HepG2 (cell line): ENCODE results near the gene PDLIM4. TPM values are rescaled to one million over a fixed set of nuclear protein-coding genes. Genes with fewer than 3 reads are reported as not detected.

Experiments
- ATF7-NPFF ChIP-seq: sonication (generic); formaldehyde crosslinking; IDR thresholded peaks from 2 replicates; pipeline ENCODE4 v1.8.1; 2023; ENCODE audit warnings: mild to moderate bottlenecking, low read depth, missing genetic modification reagents, moderate library complexity
- BHLHE40 ChIP-seq: IDR thresholded peaks from 2 replicates; pipeline ENCODE4 v1.6.1; 2011; ENCODE audit warnings: low read length, improper control_type of control experiment
- CAMTA2 ChIP-seq: sonication (generic); formaldehyde crosslinking; IDR thresholded peaks from 2 replicates; pipeline ENCODE4 v1.4.0; 2020; ENCODE audit warnings: mild to moderate bottlenecking, missing genetic modification reagents, borderline replicate concordance
- FOXA1 ChIP-seq, 2 experiments: fragments of 450-650 bp in 1 of 2; sonication (generic) in 1 of 2; formaldehyde crosslinking in 1 of 2; IDR thresholded peaks; 2 replicates each; pipeline versions ENCODE4 v1.4.0 to v1.6.1; 2016 to 2020; ENCODE audit warnings: missing genetic modification reagents in 1 of 2
- FOXK2 ChIP-seq: fragments of 450-650 bp; IDR thresholded peaks from 2 replicates; pipeline ENCODE4 v1.6.1; 2016
- GMEB2 ChIP-seq: IDR thresholded peaks from 2 replicates; pipeline ENCODE4 v1.6.1; 2016; ENCODE audit warnings: missing biosample characterization, missing genetic modification reagents, low read depth
- HDAC6 ChIP-seq: fragments of 200-600 bp; sonication (generic); IDR thresholded peaks from 2 replicates; pipeline ENCODE4 v1.7.0; 2017; ENCODE audit warnings: mild to moderate bottlenecking, antibody characterized with exemption, low read length, low read depth
- MAFF ChIP-seq: IDR thresholded peaks from 2 replicates; pipeline ENCODE4 v1.6.1; 2011; ENCODE audit warnings: low read depth, low read length, improper control_type of control experiment
- NR2C2 ChIP-seq: sonication (generic); formaldehyde crosslinking; IDR thresholded peaks from 2 replicates; pipeline ENCODE4 v1.4.0; 2020; ENCODE audit warnings: missing genetic modification reagents, mild to moderate bottlenecking, moderate library complexity, borderline replicate concordance
- PHB2 ChIP-seq: fragments of 450-650 bp; IDR thresholded peaks from 2 replicates; pipeline ENCODE4 v1.6.1; 2018; ENCODE audit not compliant: partially characterized antibody
- POGK ChIP-seq: sonication (generic); formaldehyde crosslinking; conservative IDR thresholded peaks from 2 replicates; pipeline ENCODE4 v1.8.0; 2022; ENCODE audit warnings: mild to moderate bottlenecking, moderate library complexity, missing genetic modification reagents
- RARG ChIP-seq: sonication (generic); formaldehyde crosslinking; IDR thresholded peaks from 2 replicates; pipeline ENCODE4 v1.4.0; 2020; ENCODE audit warnings: low read depth, mild to moderate bottlenecking, missing genetic modification reagents
- TBX2 ChIP-seq: sonication (generic); formaldehyde crosslinking; IDR thresholded peaks from 2 replicates; pipeline ENCODE4 v1.5.0; 2020; ENCODE audit warnings: missing genetic modification reagents, mild to moderate bottlenecking, borderline replicate concordance
- ZFY ChIP-seq: sonication (generic); formaldehyde crosslinking; IDR thresholded peaks from 2 replicates; pipeline ENCODE4 v1.4.0; 2020; ENCODE audit warnings: missing genetic modification reagents
- ZNF12 ChIP-seq: sonication (generic); formaldehyde crosslinking; IDR thresholded peaks from 2 replicates; pipeline ENCODE4 v1.5.0; 2020; ENCODE audit warnings: missing genetic modification reagents
- ZNF142 ChIP-seq: sonication (generic); formaldehyde crosslinking; IDR thresholded peaks from 2 replicates; pipeline ENCODE4 v1.4.0; 2020; ENCODE audit warnings: missing genetic modification reagents
- ZNF232 ChIP-seq: sonication (generic); formaldehyde crosslinking; IDR thresholded peaks from 2 replicates; pipeline ENCODE4 v1.4.0; 2020; ENCODE audit warnings: missing genetic modification reagents, borderline replicate concordance
- ZNF253 ChIP-seq: sonication (generic); formaldehyde crosslinking; IDR thresholded peaks from 2 replicates; pipeline ENCODE4 v1.8.0; 2022; ENCODE audit warnings: mild to moderate bottlenecking, missing genetic modification reagents, borderline replicate concordance
- ZNF33B ChIP-seq: sonication (generic); formaldehyde crosslinking; IDR thresholded peaks from 2 replicates; pipeline ENCODE4 v1.5.1; 2020; ENCODE audit warnings: mild to moderate bottlenecking, missing genetic modification reagents
- ZNF44 ChIP-seq: sonication (generic); formaldehyde crosslinking; IDR thresholded peaks from 2 replicates; pipeline ENCODE4 v1.5.1; 2020; ENCODE audit warnings: mild to moderate bottlenecking, missing genetic modification reagents
- ZNF678 ChIP-seq: sonication (generic); formaldehyde crosslinking; IDR thresholded peaks from 2 replicates; pipeline ENCODE4 v1.4.0; 2020; ENCODE audit warnings: mild to moderate bottlenecking, missing genetic modification reagents
- polyA plus RNA-seq, 8 experiments: library from polyadenylated mRNA; depleted of rRNA in 3 of 8; stranded (reverse) in 7 of 8; unstranded in 1 of 8; fragments of >200 nt; fragmentation: Illumina TruSeq in 4 of 8; extraction: Trizol in 4 of 8; gene quantifications; 2 replicates each; pipeline versions ENCODE4 v1.2.1 to v1.2.3, GENCODE V29; 2011 to 2016; ENCODE audit warnings: low read depth in 4 of 8, missing spikeins in 1 of 8, mixed read lengths in 1 of 8; ENCODE audit not compliant: insufficient read depth in 1 of 8
- total RNA-seq, 5 experiments: library from RNA; depleted of rRNA; stranded (reverse); fragments of >200 nt; fragmentation: Illumina TruSeq; extraction: Trizol; gene quantifications; 2 replicates each; pipeline ENCODE4 v1.2.3, GENCODE V29; 2016; ENCODE audit warnings: low read depth in 1 of 5

Gene PDLIM4
- total and polyA plus RNA-seq, 2 of the 13 experiments (the other 11 are each of a cell fraction or from before 2014, with no cell fraction given): 1.1 to 2.3 TPM

- TF ChIP-seq GMEB2 (CRISPR knock-in tag) (0 out of 2 replicates have a peak, but pooled peaks have one; percentile 6), PHB2 (no peak), FOXK2 (no peak), ZFY (CRISPR knock-in tag) (peak; percentile 84), NR2C2 (CRISPR knock-in tag) (no peak; the same call in 1 of the 2 replicates), RARG (CRISPR knock-in tag) (no peak), CAMTA2 (CRISPR knock-in tag) (0 out of 2 replicates have a peak, but pooled peaks have one; percentile 62), ZNF253 (CRISPR knock-in tag) (no peak; the same call in 1 of the 2 replicates), TBX2 (CRISPR knock-in tag) (peak; percentile 68), ZNF44 (0 out of 2 replicates have a peak, but pooled peaks have one; percentile 9), ATF7-NPFF (CRISPR knock-in tag) (peak; percentile 81; the same call in 1 of the 2 replicates), MAFF (no peak), POGK (CRISPR knock-in tag) (no peak; the same call in 1 of the 2 replicates), ZNF232 (CRISPR knock-in tag) (peak; percentile 74; the same call in 1 of the 2 replicates), ZNF678 (CRISPR knock-in tag) (no peak), BHLHE40 (peak; percentile 63), ZNF142 (peak; percentile 99), HDAC6 (no peak), FOXA1 (IDR thresholded peaks at IDR 0.05) (no peak), FOXA1 (CRISPR knock-in tag; IDR thresholded peaks at IDR 0.05) (peak; percentile 53; the same call in 1 of the 2 replicates), ZNF33B (CRISPR knock-in tag) (peak; percentile 96), ZNF12 (CRISPR knock-in tag) (no peak)
Observed at GRCh38 chr5:132293992-132294727, 36.7 kb downstream of the PDLIM4 start, which contains the start of gene SLC22A4 (continued).
